Hepatocyte (in vitro differentiated cells): Measurements from ENCODE around the gene AUTS2.

Experiments used
- EZH2 ChIP-seq: fragments of 200-600 bp; sonication (generic); IDR thresholded peaks from 2 replicates; pipeline ENCODE4 v1.6.1; 2016; ENCODE audit warnings: antibody characterized with exemption, mild to moderate bottlenecking, borderline replicate concordance
- EZH2phosphoT487 ChIP-seq: fragments of 200-600 bp; sonication (generic); IDR thresholded peaks from one replicate; pipeline ENCODE4 v1.6.1; 2018; ENCODE audit warnings: antibody characterized with exemption, mild to moderate bottlenecking, low read depth, moderate library complexity; ENCODE audit not compliant: unreplicated experiment, severe bottlenecking
- TF ChIP-seq, protein P1 (sequence below): fragments of 200-600 bp; sonication (generic); IDR thresholded peaks from 2 replicates; pipeline ENCODE4 v1.5.1; 2016; ENCODE audit warnings: antibody characterized with exemption, mild to moderate bottlenecking; ENCODE audit not compliant: poor library complexity

DNA sequence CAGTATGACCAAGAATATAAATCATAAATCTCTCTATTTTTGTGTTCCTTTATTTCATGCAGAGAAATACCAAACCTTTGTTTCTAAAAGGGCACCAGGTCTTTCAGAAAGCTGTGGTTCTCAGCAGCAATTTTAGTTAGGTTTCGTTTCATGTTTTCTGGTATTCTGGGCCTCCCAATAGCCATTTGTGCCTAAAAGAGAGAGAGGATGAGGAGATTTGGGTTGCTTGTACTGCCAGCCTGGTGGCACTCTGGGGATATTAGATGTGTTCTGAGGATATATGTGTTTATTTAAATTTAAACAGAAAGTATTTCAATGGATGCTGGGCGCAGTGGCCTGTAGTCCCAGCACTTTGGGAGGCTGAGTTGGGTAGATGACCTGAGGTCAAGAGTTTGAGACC lies 471.7 kb downstream of the AUTS2 start:
- TF ChIP-seq EZH2phosphoT487 (no peak), EZH2 (no peak)
- TF ChIP-seq, protein P1, sequence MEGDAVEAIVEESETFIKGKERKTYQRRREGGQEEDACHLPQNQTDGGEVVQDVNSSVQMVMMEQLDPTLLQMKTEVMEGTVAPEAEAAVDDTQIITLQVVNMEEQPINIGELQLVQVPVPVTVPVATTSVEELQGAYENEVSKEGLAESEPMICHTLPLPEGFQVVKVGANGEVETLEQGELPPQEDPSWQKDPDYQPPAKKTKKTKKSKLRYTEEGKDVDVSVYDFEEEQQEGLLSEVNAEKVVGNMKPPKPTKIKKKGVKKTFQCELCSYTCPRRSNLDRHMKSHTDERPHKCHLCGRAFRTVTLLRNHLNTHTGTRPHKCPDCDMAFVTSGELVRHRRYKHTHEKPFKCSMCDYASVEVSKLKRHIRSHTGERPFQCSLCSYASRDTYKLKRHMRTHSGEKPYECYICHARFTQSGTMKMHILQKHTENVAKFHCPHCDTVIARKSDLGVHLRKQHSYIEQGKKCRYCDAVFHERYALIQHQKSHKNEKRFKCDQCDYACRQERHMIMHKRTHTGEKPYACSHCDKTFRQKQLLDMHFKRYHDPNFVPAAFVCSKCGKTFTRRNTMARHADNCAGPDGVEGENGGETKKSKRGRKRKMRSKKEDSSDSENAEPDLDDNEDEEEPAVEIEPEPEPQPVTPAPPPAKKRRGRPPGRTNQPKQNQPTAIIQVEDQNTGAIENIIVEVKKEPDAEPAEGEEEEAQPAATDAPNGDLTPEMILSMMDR, result no peak
